Gastrocnemius medialis (tissue), 4 donors: ENCODE results near the gene TMEM74B. TPM values are rescaled to one million over a fixed set of nuclear protein-coding genes. Genes with fewer than 3 reads are reported as not detected.
A peak's percentile ranks its signal among the peaks of the same experiment; 100 is the strongest.

ENCODE experiments used
- ATAC-seq, 2 donors: fragments of 150-250 bp; one replicate each; pipeline ENCODE4 v1.9.1; 2016
- DNase-seq, 2 donors: peaks; one replicate each; pipeline ENCODE4 v3.0.0-alpha.2; 2019
- H3K27ac ChIP-seq, 4 donors: fragments of 200-600 bp; sonication (generic); 1 replicate in 1 of 4; 2 replicates in 3 of 4; pipeline ENCODE4 v1.5.1; 2016 to 2018; ENCODE audit warnings: mild to moderate bottlenecking in 2 of 4, moderate library complexity in 1 of 4
- H3K27me3 ChIP-seq, 3 donors: fragments of 200-600 bp; sonication (generic) in 2 of 3; 1 replicate in 1 of 3; 2 replicates in 2 of 3; pipeline versions ENCODE4 v1.5.1 to v1.6.0; 2016 to 2019; ENCODE audit warnings: mild to moderate bottlenecking in 1 of 3, moderate library complexity in 1 of 3
- H3K36me3 ChIP-seq, 2 donors: fragments of 200-600 bp; sonication (generic) in 1 of 2; one replicate each; pipeline ENCODE4 v1.5.1; 2017 to 2018
- H3K4me1 ChIP-seq, 2 donors: fragments of 200-600 bp; sonication (generic) in 1 of 2; one replicate each; pipeline ENCODE4 v1.5.1; 2016 to 2017; ENCODE audit warnings: mild to moderate bottlenecking in 2 of 2
- H3K4me3 ChIP-seq, 4 donors: fragments of 200-600 bp; sonication (generic) in 3 of 4; 1 replicate in 1 of 4; 2 replicates in 3 of 4; pipeline ENCODE4 v1.5.1; 2016 to 2019; ENCODE audit warnings: mild to moderate bottlenecking in 2 of 4
- H3K9me3 ChIP-seq, 3 donors: fragments of 200-600 bp; sonication (generic) in 2 of 3; 1 replicate in 1 of 3; 2 replicates in 2 of 3; pipeline ENCODE4 v1.5.1; 2016 to 2019
- POLR2A ChIP-seq, 2 donors: fragments of 450-650 bp; IDR thresholded peaks; one replicate each; pipeline ENCODE4 v1.6.1; 2017; ENCODE audit warnings: antibody characterized with exemption in 2 of 2, mild to moderate bottlenecking in 2 of 2, moderate library complexity in 2 of 2
- in situ Hi-C, 4 donors: fragments of 200-750 bp; cut with MboI; loops; one replicate each; pipeline versions ENCODE4 v1.15.0 to v1.8.0; 2017; ENCODE audit warnings: low sequenced_read_pairs in 4 of 4
- intact Hi-C: fragments of 100-400 bp; cut with DNase I; formaldehyde crosslinking; loops from one replicate; pipeline ENCODE4 v1.15.1; 2023; ENCODE audit warnings: low total_unique reads
- total RNA-seq, 4 donors: library from RNA; depleted of rRNA; stranded (reverse); fragments of >200 nt; gene quantifications; one replicate each; pipeline versions ENCODE4 v1.1.0 to v1.2.3, GENCODE V29; 2016
- TF ChIP-seq, protein P1 (sequence below), 5 experiments: fragments of 450-650 bp in 3 of 5; fragments of 200-600 bp in 2 of 5; sonication (generic) in 2 of 5; IDR thresholded peaks in 4 of 5; conservative IDR thresholded peaks in 1 of 5; 1 replicate in 4 of 5; 2 replicates in 1 of 5; pipeline ENCODE4 v1.5.1; 2016 to 2019; ENCODE audit warnings: antibody characterized with exemption in 5 of 5, mild to moderate bottlenecking in 3 of 5, moderate library complexity in 3 of 5

TMEM74B gene
- total RNA-seq, 4 donors from 2014 or later, result 0.42 to 0.82 TPM; not detected in 2

DNA sequence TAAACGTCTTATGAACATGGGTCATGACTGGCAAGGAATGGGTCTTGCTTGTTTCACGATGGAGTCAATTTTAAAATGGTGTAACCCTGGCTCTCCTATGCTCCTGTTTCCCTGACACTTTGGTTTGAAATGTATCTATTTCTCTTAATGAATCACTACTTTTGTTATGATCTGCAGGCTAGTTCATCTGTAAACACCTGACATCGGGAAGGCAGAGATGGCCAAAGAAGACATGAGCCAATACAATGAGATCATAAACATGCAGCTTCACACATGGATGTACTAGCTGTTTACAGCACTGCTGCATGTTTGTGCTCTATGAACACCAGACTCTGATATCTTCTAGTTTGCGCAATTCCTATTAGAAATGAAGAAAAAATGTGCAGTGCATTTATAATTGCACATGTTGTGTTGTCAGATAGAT lies 30.1 kb upstream of the TMEM74B start:
- no peak for TF ChIP-seq POLR2A (IDR thresholded peaks at IDR 0.05)
- TF ChIP-seq, protein P1, sequence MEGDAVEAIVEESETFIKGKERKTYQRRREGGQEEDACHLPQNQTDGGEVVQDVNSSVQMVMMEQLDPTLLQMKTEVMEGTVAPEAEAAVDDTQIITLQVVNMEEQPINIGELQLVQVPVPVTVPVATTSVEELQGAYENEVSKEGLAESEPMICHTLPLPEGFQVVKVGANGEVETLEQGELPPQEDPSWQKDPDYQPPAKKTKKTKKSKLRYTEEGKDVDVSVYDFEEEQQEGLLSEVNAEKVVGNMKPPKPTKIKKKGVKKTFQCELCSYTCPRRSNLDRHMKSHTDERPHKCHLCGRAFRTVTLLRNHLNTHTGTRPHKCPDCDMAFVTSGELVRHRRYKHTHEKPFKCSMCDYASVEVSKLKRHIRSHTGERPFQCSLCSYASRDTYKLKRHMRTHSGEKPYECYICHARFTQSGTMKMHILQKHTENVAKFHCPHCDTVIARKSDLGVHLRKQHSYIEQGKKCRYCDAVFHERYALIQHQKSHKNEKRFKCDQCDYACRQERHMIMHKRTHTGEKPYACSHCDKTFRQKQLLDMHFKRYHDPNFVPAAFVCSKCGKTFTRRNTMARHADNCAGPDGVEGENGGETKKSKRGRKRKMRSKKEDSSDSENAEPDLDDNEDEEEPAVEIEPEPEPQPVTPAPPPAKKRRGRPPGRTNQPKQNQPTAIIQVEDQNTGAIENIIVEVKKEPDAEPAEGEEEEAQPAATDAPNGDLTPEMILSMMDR (IDR thresholded peaks at IDR 0.05 in 4 of 5, conservative IDR thresholded peaks at IDR 0.05 in 1 of 5), result no peak
- ATAC-seq, result no peak
- intact Hi-C loops, result loop anchor here (5.0 kb wide), 1 partner anchor 93 kb away; no protein-coding TSS in a partner anchor

DNA sequence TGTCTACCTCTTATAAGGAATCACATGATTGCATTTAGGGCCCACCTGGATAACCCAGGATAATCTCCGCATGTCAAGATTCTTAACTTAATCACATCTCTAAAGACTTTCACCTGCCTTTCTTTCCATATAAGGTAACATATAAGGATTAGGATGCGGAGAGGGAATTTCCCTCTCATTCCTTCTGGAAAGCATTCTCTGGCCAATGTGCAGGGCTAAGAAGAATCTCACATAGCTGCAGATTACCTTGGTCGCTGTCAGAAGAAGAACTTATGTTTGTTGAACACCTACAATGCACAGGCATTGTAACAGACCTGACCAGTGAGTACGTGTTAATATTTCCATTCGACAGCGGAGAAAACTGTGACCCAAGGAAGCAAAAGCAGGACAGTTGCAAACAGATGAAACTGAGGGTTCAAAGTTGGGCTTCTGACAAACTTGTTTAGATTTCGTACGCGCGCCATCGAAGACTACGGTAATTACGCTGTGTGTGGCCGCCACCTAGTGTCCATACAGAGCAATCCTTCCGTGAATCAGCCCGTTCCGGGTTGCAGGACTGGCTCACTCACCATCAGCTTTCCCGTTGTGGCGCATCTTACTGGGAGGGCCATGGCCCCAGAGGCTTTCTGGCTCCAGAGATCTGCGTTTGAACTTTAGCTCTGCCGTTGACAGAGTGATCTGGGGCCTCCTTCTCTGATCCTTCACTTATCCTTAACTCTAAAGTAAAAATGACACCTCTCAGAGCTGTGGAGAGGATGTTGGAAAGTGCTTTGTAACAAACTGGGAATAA lies 28.0 kb upstream of the TMEM74B start:
- Histone ChIP-seq H3K9me3 (no peaks in the 10 kb centered on the region), H3K36me3 (no peaks in the 10 kb centered on the region), H3K27ac (no peak overlapping the region), H3K4me3 (peak overlapping the region in 1 of 4 donors; percentile 15), H3K27me3 (peaks cover 0 to 3% (median 0%) of the 10 kb centered on the region in 3 donors), H3K4me1 (peaks cover 4 to 6% of the 10 kb centered on the region in 2 donors)
- TF ChIP-seq, protein P1 (IDR thresholded peaks at IDR 0.05 in 4 of 5, conservative IDR thresholded peaks at IDR 0.05 in 1 of 5), result peak; percentile 60 to 82 (median 66)
- TF ChIP-seq POLR2A (IDR thresholded peaks at IDR 0.05), result no peak
- intact Hi-C loops, result loop anchor here (2.0 to 5.0 kb wide), 2 partner anchors 91 to 396 kb away; no protein-coding TSS in a partner anchor
- DNase-seq (peak; percentile 41 to 51), ATAC-seq (peak; percentile 86 to 96)
- in situ Hi-C loops, result loop anchor here in 3 of 4 donors (10.0 to 25.0 kb wide), 3 partner anchors 251 to 401 kb away; no protein-coding TSS in a partner anchor

More for the DNA sequence above, 30.1 kb upstream of the TMEM74B start:
- H3K27me3 ChIP-seq, result peaks cover 0 to 3% (median 0%) of the 10 kb centered on the region in 3 donors
- no peak overlapping the region for H3K4me3 ChIP-seq
- no peak for DNase-seq
- no peak overlapping the region for H3K27ac ChIP-seq
- no peaks in the 10 kb centered on the region for H3K36me3 ChIP-seq
- H3K9me3 ChIP-seq, result no peaks in the 10 kb centered on the region
- H3K4me1 ChIP-seq, result peaks cover 4 to 6% of the 10 kb centered on the region in 2 donors
- in situ Hi-C loops, result loop anchor here in 3 of 4 donors (10.0 to 25.0 kb wide), 3 partner anchors 253 to 403 kb away; no protein-coding TSS in a partner anchor

DNA sequence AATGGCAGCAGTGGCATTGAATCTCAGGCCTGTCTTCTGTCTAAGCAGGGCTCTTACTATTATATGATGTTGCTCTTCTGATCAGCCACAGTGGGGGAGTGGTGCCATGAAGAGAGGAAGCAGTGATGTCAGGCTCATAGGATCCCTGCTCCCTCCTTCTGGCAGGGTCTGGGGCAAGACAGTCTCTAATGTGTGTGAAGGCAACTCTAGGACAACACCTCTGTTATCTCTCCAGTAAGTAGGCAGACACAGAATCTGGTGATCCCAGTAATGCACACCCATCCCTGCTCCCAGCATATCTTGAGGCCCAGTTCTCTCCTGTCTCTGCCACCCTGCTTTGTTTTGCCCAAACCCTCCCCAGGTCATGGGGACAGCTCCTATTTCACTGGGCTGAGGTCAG lies 27.2 kb upstream of the TMEM74B start:
- no peak for DNase-seq
- Histone ChIP-seq H3K36me3 (no peaks in the 10 kb centered on the region), H3K4me1 (peaks cover 4 to 6% of the 10 kb centered on the region in 2 donors), H3K27ac (no peak overlapping the region), H3K27me3 (peaks cover 0 to 3% (median 0%) of the 10 kb centered on the region in 3 donors), H3K9me3 (no peaks in the 10 kb centered on the region), H3K4me3 (no peak overlapping the region)
- intact Hi-C loops, result loop anchor here (2.0 to 5.0 kb wide), 2 partner anchors 90 to 395 kb away; no protein-coding TSS in a partner anchor
- no peak for ATAC-seq
- in situ Hi-C loops, result loop anchor here in 3 of 4 donors (10.0 to 25.0 kb wide), 3 partner anchors 250 to 400 kb away; no protein-coding TSS in a partner anchor
- TF ChIP-seq, protein P1 (IDR thresholded peaks at IDR 0.05 in 4 of 5, conservative IDR thresholded peaks at IDR 0.05 in 1 of 5), result no peak
- TF ChIP-seq POLR2A (IDR thresholded peaks at IDR 0.05), result no peak

DNA sequence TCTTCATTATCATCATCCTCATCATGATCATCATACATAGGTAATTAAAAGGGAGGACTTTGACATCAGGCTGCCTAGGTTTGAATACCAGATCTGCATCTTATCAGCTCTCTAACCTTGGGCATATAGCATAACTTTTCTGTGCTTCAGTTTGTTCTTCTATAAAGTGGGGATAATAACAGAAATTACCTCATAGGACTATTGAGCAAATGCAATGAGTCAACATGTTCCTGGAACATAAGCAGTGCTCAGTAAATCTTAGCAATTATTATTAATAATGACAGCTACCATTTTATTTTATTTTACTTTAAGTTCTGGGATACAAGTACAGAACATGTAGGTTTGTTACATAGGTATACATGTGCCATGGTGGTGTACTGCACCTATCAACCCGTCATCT lies 25.7 kb upstream of the TMEM74B start:
- DNase-seq (no peak), ATAC-seq (no peak)
- H3K4me1 ChIP-seq, result peaks cover 4 to 6% of the 10 kb centered on the region in 2 donors
- TF ChIP-seq, protein P1 (IDR thresholded peaks at IDR 0.05 in 4 of 5, conservative IDR thresholded peaks at IDR 0.05 in 1 of 5), result no peak
- TF ChIP-seq POLR2A (IDR thresholded peaks at IDR 0.05), result no peak
- no peaks in the 10 kb centered on the region for H3K9me3 ChIP-seq
- no peak overlapping the region for H3K27ac ChIP-seq
- in situ Hi-C loops (loop anchor here in 3 of 4 donors (10.0 to 25.0 kb wide), 3 partner anchors 248 to 398 kb away; no protein-coding TSS in a partner anchor), intact Hi-C loops (loop anchor here (5.0 kb wide), 1 partner anchor 88 kb away; no protein-coding TSS in a partner anchor)
- no peaks in the 10 kb centered on the region for H3K36me3 ChIP-seq
- peaks cover 0 to 3% (median 0%) of the 10 kb centered on the region in 3 donors for H3K27me3 ChIP-seq
- H3K4me3 ChIP-seq, result no peak overlapping the region
